ENCODE results near the gene SF3B5.
A peak's percentile ranks its signal among the peaks of the same experiment; 100 is the strongest.
"Not testable (repeated sequence)": the region's sequence is repeated elsewhere in the genome, so short reads cannot be mapped to it uniquely, and the experiment has no call there.

The SF3B5 gene

DNA sequence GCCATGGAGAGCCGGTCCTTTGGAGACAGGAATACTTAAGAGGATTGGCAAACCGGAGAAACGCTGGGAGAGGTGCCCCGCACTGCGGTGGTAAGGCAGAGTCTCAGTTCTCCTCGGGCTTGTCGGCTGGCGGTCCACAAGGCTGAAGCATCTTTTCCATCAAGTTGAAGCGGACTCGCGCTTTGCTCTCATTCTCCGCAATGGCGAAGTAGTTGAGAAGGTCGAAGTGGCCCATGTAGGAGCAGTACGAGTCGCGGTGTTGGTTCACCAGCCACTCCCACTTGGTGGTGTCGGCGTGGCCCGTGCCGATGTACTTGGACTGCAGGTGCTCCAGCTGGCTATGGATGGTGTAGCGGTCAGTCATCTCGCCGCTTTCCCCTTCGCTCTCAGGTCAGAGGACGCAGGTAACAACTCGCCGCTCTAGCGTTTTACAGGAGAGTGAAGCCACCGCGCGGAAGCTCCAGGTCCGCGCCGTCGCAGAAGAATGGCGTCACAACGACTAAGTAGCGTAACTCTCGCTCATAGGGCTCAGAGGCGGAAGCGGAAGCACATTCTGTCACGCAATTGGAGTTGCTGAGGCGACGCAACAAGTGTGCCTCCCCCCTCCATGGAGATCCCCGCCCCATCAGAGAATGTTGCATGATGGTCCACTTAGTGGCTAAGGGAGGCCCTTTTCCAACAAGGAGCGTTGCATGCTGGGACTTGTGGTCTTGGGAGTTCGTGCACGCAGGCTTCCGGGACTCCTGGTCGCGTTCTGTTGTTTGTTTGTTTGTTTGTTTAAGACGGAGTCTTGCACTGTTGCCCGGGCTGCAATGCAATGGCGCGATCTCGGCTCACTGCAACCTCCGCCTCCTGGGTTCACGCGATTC is at the start of gene SF3B5:
Gene SF3B5, minus strand, starts transcription at position 440 of the 869 bp plus-strand sequence. Its CDS starts 76 bp downstream, at position 364.
- DNase-seq (ENCODE audit: low spot score): peak; percentile 100

DNA sequence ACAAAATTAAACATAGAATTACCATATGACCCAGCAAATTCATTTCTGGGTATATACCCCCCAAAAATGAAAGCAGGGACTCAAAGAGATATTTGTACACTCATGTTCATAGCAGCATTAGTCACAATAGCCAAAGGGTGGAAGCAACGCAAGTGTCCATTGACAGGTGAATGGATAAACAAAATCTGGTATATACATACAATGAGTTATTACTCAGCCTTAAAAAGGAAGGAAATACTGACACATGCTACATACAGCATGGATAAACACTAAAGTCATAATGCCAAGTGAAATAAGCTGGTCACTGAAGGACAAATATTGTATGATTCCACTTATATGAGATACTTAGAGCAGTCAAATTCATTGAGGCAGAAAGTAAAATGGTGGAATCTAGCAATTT is 49.6 kb upstream of the SF3B5 start:
- no peak for DNase-seq (ENCODE audit: low spot score)

DNA sequence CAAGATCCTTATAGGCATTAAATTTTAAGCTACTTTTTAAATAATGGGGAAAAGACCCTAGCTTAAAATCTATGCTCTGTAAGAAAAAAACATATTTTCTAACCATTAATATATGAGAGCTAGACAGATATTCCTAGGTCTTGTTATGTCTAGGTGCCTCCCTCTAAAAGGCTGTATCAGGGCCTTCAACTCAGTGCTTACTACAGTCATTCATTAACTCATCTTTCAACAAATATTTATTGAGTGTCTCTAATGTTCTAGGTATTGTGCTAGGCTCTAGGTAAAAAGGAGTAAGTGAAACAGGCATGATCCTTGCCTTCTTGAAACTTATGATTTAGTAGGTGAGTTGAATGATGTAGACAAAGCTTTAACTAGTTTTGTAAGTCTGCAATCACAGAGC is 48.5 kb upstream of the SF3B5 start:
- DNase-seq (ENCODE audit: low spot score): no peak

DNA sequence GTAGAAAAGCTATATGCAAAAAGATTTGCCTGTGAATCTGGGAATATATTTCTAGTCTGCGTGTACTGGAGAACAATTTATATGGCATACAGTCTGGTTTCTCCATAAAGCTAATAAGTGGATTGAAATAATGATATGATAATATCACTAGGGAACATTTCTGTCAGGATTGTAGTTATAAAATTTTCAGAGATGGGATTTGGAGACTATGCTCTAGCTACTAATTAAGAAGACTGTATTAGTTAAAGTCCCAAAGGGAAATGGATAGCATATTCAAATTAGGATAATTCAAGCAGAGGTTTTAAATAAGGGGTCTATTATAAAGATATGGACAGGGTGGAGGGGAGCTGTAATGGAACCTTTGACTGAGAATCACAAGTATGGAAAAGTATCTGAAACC is 47.7 kb upstream of the SF3B5 start:
- DNase-seq (ENCODE audit: low spot score): no peak

DNA sequence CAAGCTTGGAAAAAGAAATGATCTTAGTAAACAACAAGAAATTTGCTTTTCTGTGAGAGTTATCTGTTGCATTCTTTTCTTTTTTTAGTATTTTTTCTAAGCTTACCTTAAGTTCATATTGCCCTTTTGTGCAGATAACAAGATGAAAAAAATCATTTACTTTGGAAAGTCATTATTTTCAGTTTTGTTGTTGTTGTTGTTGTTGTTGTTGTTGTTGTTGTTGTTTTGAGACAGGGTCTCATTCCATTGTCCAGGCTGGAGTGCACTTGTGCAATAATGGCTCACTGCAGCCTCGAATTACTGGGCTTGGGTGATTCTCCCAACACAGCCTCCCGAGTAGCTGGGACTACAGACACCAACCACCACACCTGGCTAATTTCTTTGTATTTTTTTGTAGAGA is 46.1 kb upstream of the SF3B5 start:
- no peak for DNase-seq (ENCODE audit: low spot score)

DNA sequence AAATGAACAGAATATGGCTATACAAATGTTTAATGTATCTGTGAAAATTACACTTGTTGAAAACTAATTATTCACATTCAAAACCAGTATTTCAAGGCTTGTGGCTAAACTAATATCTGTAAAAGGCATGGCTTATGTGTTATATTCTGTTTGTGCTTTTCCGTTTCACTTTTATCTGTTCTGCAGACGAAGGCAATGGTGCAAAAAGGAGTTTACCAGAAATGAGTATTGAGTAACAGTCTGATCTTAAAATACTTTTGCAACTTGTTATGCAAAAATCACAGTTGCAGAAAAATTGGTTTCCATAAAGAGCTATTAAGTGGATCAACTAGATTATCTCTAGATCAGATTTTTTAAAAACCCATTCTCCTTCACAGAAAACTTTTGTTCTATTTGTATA is 45.5 kb upstream of the SF3B5 start:
- DNase-seq (ENCODE audit: low spot score): no peak

DNA sequence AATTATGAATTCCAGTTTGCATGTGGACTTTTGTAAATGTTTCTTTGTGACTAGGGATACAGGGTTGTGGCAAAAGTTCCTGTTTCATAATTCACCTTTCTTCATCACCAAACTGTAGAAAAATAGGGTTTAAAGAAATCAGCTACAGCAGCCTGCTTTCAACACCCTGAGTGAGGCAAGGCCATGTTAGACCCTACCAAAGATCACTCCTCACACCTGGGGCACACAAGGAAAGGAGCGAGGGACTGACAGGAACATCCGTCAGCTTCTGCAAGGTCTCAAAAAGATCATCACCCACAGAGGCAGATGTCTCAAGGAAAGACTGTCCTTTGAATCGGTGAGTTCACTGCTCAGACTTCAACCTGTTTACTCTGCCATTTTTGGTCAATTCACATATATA is 44.4 kb upstream of the SF3B5 start:
- DNase-seq (ENCODE audit: low spot score): no peak

DNA sequence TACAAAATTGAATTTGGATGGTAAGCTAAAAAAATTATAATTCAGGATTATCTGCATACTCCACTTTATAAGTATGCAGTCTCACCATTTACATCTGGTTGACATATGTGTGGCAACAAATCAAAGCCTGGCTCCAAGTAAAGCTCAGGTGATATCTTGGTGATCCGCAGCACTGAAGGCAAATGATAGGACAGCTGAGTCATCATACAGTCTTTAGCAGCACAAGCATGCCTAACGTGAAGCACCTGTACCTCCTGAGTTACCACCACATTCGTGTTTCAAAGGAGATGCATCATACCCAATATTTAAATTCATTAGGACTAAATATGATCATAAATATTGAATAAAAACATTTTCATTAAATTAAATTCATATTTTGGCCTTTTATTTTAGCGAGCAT is 43.2 kb upstream of the SF3B5 start:
- DNase-seq (ENCODE audit: low spot score): no peak

DNA sequence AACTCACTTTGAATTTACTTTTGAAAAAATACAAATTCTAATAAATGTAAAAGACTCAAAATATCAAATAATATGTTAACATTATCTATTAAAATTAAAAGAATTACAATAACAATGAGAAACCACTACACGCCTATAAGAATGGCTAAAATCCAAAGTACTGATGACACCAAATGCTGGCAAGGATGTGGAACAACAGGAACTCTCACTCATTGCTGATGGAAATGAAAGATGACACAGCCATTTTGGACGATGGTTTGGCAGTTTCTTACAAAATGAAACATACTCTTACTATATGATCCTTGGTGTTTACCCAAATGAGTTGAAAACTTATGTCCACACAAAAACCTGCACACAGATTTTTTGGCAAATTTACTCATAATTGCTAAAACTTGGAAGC is 39.4 kb upstream of the SF3B5 start:
- no peak for DNase-seq (ENCODE audit: low spot score)

DNA sequence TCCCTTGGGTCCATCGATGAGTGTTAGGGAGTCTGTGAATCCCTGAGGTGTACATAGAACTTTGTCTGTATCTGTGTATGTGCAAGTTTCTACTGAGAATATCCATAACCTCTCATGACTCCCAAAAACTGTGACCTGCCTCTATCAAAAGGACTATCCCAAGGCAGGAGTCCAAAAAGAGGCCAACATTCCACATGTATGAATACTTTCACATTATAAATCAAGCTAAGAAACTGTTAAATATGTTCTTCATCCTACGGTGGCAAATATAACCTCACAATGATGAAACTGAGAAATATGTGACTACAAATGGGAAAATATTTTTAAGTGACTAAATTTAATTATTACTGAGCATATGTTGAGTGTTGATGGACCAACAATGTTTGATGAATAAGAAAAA is 38.8 kb upstream of the SF3B5 start:
- DNase-seq (ENCODE audit: low spot score): no peak

DNA sequence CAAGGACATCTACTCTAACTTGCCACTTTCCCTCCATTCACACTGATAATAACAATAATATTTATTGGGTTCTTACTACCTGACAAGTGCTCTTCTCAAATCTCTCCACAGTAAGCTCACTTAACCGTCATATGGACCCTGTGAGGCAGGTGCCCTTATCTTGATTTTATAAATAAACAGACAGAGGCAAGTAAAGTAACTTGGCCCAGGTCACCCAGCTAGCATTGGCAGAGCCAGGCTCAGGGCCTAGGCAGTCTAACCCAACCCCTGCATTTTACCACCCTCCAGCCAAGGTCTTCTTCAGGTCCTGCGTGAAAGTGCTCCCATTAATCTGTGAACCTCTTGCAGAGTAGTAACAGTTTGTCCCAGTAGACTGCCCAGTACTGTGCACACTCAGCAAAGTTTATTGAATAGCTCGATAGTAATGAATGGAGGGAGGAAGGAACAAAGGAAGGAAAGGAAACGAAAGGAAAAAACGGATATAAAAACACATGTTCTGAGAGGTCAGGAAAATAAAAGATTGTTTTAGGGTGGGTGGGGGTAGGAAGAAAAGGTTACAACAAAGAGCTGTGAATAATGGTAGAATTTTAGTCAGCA is 38.0 kb upstream of the SF3B5 start:
- no peak for DNase-seq (ENCODE audit: low spot score)

DNA sequence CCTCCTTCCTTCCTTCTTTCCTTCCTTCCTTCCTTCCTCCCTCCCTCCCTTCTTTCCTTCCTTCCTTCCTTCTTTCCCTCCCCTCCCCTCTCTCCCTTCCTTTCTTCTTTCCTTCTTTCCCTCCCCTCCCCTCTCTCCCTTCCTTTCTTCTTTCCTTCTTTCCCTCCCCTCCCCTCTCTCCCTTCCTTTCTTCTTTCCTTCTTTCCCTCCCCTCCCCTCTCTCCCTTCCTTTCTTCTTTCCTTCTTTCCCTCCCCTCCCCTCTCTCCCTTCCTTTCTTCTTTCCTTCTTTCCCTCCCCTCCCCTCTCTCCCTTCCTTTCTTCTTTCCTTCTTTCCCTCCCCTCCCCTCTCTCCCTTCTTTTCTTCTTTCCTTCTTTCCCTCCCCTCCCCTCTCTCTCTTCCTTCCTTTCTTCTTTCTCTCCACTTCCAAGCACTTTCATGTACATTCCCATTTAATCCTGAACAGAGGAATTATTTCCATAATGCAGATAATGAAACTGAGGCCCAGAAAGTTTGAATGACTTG is 36.9 kb upstream of the SF3B5 start:
- DNase-seq (ENCODE audit: low spot score): not testable (repeated sequence)

DNA sequence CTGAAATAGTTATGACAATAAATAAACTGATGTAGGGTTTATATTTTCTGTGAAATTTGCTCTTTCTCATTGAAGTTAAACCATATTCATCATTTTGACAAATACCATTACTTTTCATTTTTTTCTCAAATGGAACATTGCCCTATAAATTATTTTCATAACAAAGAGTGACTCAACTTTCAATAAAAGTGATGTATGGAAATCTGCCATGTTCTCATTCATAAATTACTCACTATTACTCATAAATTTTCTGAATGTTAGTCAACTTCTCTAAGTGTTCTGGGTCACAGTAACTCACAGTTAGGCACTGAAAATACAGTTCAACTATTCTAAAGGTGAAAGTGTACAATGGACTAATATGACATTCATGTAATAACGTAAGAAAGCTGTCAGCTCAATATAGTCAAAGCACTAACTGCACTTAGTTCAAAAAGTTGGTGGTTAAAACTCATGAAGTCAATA is 35.9 kb upstream of the SF3B5 start:
- DNase-seq (ENCODE audit: low spot score): peak; percentile 89

DNA sequence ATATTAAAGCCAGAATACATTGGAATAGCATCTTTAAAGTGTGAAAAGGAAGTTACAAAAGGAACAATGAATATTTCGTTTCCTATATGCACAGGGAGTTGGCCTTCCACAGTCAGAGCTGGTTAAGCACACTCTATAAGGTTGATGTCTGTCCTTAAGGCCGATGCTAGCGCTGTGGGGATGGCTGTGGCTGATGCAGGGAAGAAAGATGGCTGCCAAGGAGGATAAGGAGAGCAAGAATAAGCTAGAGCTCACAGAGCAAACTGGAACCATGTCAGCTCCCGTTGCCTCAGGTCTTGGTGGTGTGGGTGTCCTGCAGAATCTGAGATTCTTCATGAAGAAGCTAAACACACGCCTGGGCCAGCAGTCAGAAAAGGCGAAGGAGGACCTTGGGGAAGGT is 34.1 kb upstream of the SF3B5 start:
- DNase-seq (ENCODE audit: low spot score): no peak

DNA sequence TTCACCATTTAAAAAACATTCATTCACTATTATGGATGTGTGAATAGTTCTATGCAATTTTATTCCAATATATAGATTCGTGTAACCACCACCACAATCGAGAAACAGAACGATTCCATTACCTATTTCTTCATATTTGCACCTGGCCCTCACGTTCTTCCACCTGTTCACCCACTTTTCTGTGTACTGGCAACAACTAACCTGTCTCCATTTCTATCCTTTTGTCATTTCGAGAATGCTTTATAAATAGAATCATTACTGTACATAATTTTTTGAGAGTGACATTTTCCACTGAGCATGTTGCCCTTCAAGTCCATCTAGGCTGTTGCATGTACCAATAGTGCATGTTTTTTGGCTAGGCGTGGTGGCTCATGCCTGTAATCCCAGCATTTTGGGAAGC is 31.7 kb upstream of the SF3B5 start:
- DNase-seq (ENCODE audit: low spot score): no peak

DNA sequence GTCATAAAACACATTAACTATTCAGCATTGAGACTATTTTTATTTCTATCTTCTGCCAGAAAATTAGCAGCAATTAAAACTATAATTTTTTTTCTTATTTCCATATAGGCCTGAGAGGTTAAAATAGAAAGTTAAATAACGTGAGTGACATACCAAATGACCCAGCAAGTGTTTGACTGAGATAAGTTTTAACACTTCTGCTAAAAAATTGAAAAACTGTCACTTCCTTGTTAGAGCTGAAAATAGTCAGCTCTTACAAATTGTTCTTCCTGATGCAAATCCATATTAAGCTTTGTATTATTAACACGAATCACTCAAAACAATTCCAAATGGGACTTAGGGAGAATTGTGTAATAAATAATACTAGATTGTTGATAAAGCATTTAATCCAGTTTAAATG is 28.5 kb upstream of the SF3B5 start:
- no peak for DNase-seq (ENCODE audit: low spot score)

DNA sequence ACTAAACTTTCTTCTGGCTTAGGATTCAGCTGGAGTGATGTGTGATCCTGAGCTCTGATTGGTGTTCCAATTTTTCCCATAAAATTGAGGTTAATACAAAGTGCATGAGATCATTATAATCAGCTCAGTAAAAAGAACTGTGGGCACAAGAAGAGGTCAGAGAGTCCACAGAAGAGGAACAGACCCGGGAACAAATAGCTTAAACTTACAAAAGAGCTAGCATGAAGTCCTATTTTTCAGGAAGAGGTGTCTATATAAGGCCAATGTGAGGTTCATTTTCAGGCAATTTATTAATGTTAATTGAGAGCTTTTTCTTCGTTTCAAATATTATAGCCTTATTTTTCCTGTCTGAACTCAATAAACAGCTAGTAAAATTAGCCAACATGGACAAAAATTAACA is 28.0 kb upstream of the SF3B5 start:
- DNase-seq (ENCODE audit: low spot score): no peak

DNA sequence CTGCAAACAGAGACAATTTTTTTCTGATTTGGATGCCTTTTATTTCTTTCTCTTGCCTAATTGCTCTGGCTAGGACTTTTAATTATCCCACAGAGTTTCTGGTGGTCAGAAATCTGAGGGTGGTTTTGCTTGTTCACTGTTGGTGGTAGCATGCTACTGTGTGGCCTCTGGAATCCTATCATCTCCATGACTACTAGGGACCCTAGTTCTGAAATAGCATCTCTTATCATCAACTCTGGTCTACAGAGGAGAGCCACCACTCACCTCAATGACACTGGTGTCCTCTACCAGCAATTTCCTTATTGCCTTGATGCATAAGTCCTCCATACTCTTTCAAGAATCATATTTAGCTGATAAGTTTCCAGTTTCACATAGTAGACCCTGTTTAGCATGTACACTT is 27.5 kb upstream of the SF3B5 start:
- DNase-seq (ENCODE audit: low spot score): no peak

DNA sequence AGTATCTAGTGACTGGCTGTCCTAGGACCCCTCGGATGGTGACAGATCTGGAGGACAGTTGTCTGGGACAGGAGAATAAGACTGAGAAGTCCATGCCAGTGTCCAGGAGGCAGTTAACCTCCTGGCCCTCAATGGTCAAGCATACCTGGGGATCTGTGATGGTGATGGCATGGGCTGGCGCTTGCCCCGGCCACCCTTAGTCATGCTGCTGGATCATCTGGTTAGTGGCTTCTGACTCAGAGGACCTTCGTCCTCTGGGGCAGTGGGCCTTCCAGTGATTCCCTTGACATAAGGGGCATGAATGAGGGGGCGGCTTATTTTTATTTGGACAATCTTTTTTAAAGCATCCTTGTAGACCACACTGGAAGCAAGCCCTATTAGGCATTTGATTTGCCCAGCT is 24.0 kb upstream of the SF3B5 start:
- no peak for DNase-seq (ENCODE audit: low spot score)

DNA sequence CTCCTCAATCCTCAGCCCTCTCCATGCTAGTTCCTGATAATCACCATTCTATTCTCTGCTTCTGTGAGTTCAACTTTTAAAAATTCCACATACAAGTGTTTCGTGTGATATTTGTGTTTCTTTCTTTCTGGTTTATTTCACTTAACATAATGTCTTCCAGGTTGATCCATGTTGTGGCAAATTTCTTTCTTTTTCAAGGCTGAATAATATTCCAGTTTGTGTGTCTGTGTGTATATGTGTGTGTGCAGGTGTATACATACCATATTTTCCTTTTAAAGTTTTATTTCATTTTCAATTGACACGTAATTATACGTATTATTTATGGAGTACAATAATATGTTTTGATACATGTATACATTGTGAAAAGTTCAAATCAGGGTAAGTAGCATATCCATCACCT is 19.8 kb upstream of the SF3B5 start:
- no peak for DNase-seq (ENCODE audit: low spot score)

DNA sequence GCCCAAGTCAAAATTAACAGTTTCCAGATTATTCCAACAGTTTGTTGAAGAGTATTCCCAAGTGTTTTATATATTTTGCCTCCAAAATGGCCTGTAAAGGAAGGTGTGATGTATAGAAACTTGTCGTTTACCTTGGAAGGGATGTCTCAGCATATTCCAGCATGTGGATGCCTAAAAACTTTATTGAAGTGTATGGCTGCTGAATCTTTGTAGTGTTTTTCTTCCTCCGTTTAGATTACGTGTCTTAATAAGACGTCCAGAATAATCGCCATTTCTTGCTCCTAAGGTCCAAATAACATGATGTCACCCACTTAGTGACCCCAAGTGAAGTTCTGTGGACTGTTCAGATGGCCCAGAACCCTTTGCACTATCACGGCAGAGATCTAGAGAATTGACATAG is 18.0 kb upstream of the SF3B5 start:
- DNase-seq (ENCODE audit: low spot score): no peak

DNA sequence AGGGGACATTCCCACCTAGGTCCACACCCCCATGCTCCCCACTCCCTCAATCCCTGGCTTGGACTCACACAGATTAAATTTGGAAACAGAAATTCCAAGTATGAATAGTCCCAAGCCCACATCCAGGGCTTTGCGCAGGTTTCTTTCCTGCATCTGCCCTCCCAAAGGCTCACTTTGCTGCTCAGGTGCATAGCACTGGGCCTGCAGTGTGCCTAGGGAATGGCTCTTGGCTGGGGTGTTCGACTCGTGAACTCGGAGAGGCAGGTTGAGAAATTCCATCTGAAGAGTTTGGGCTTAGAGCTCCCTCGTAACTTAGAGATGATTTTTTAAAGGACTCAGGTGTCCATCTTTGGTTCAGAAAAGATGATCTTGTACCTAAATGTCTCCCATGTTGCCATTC is 14.8 kb upstream of the SF3B5 start:
- no peak for DNase-seq (ENCODE audit: low spot score)

DNA sequence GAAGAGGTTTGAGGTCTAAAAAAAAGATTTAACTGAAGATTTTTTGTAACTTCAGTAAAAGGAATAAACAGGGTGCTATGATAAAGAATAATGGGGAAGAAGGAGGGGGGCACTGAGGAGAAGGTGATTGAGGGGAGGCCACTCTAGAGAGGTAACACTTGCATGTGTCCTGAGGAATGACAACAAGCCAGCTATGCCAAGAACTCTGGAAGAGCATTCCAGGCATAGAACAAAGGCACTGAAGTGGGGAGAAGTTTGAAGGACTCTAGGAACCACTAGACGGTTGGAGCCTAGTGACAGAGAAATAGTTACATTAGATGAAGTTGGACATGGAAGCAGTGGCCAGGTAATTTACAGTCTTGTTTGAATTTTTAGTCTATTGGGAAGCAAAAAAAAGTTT is 10.8 kb upstream of the SF3B5 start:
- no peak for DNase-seq (ENCODE audit: low spot score)
